Eye (tissue), 1 donor: ENCODE measurements around the gene CD200R1L.
A peak's percentile ranks its signal among the peaks of the same experiment; 100 is the strongest.

Experiments
- DNase-seq: peaks from one replicate; pipeline ENCODE4 v3.0.0-alpha.2; 2015

Gene CD200R1L

GRCh38 chr3:112817797-112818196, 28.9 kb downstream of the CD200R1L start:
- DNase-seq: no peak

DNA sequence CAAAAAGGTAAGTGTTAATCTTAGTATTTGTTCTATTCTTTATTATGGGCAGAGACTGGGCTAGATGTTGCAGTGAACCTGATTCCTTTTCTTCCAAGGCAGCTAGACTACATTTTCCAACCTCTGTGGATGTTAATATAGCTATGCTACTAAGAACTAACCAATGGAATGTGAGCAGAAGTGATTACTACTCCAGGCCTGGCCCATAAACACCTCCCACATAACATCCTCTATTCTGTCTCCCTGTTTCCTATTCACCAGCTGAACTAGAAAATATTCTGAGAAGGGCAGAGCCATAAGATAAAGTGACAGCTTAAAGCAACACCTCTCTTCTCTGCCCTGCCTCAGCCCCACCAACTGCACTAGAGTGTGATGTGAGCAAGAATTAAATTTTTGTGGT, 29.4 kb downstream of the CD200R1L start:
- DNase-seq: no peak

DNA sequence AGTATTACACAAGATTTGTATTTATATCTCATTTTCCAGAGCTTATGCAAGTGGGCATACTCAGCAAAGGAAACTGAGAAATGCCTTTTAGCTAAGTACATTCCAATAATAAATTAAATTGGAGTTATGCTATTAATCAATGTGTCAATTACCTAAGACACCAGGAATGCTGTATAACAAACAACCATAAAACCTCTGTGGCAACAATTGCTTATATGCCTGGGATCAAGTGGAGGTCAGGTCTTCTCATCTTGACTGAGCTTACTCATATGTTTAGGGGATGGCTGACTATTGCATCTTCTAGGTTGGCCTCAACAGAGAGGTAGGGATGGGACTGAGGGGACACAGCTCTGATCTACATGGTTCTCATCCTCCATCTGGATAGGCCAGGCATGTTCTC, 30.7 kb downstream of the CD200R1L start:
- DNase-seq: no peak

GRCh38 chr3:112814266-112814665, 32.4 kb downstream of the CD200R1L start:
- peak; percentile 37 for DNase-seq

DNA sequence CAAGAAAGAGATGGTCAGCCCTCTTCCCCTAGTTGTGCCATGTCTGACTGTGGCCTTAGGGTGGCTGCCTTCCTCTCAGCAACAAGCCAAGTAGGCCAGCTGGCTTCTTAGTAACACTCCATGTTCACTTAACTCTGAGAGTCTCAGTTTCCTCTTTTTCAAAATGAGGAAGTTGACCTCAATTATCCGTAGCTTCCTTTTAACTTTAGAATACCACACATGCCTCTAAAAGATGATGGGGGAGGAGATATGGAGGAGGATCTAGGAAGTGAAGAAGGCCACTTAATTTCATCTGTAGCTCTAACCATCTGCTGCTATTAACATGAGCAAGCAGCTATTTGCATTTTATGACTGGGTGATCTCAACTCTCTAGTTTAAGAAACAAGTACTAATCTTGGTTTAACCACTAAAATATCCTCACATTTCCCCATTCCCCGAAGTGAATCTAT, 32.9 kb downstream of the CD200R1L start:
- no peak for DNase-seq

DNA sequence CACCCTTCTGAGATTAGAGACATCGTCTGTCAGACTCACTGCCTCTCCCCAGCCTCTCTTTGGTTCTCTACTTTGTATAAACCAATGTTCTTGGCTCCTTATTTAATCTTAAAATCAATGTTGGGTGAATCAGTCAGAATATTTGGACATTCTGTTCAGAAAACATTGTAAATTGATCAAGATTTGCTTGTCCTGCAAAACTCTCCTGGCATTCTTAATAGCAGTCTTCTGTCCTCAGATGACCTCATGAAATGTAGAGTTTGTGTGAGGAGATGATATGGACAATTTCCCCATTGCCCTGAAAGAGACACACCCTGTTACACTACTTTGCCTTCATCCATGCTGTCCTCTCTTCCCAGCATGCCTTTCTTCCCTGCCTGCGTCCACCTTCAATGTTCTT, 33.6 kb downstream of the CD200R1L start:
- DNase-seq: no peak

DNA sequence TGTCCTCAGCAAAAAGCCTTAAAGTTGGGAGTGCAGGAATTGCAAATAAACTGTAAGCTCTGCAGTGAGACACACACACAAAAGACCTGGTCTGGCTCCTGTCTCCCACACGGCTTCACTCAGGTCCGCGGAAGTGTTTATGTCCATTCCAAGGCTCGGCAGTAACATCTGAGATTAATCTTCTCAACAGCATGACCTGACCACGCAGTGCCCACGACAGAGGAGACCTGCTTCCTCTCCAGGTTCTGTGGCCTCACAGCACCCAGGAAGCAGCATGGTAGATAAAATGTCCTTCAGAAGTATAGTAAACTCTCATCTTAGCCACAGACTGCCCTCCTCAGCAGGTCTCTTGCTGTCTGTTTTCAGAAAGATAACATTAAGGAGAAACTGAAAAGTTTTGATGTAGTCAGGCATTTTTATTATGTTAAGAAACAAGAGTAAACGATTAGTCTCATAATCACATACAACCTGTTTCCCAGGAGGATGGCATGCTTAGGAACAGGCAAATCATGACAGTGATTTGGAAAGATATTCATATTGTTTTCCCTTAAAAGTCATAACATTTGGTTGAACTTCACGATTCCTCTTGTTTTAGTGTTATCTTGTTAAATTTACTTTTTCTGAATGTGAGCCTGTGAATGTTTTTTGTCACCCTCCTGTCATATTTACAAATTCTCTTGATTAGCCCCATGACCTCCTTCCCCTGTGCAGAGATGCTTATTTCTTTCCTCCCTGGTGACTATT, 34.6 kb downstream of the CD200R1L start:
- no peak for DNase-seq

DNA sequence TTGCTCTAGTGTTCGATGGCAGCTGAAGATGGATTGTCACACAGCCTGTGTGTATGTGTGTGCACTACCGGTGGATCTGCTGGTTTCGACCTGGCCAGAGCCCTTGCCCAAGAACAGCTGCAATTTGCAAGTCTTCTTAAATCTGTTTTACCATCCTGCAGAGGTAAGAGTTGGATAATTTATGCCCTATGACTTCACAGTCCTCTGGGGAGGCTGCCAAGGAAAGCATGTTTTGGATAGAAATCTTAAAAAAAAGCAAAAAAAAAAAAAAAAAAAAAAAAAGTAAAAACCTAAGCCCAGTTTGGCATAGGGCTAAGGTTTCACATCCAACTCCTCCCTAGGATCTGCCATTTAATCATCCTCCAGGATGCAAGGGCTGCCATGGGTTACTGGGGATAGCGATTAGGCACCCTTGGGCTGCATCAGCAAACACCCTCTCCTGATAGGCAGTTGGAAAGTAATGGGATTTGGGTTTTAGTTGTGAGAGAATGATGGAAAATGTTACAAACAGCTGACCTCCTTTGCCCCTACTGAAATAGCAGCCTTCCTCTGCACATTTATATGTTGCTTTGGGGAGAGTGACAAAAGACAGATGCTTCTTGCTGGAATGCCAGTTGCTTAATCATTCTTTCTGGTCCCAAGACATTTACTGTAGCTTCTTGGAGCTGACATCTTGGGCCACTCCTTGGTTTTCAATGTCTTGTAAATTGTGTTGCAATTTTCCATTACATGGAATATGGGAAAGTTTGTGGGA, 35.4 kb downstream of the CD200R1L start:
- no peak for DNase-seq

GRCh38 chr3:112810561-112810960, 36.1 kb downstream of the CD200R1L start:
- no peak for DNase-seq

DNA sequence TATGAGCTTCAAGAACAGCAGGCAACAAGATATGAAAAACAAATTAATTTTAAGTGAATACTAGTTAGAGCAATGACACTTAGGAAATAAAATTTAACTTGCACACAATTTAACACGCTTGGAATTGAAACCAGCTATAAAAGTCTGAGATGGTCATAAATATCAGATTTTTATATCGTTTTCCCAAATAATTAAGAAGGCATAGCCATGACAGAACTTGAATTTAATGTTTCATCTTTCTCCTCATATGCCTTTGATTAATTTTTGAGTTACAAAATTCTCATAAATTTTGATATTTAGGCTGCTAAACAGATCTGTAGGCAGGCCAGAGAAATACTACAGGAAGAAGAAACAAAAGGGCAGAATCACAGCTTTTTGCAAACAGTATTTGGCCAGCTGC, 38.5 kb downstream of the CD200R1L start:
- no peak for DNase-seq

DNA sequence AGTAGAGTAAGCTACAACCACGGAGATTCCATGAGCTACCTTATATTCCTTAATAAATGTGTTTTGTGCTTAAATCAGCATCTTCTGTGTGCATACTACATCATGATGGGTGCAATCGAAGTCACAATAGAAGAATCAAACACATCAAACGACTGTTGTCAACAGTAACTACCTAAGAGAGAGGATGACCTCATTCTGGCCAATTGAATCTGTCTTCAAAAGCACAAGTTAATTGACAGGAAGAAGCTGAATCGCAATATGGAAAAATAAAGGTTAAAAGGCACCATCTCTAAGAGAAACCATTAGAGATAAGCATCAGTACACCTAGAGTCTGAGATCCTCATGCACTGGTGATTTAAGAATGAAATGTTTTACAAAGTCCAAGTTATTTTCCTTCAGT, 39.0 kb downstream of the CD200R1L start:
- DNase-seq: no peak

DNA sequence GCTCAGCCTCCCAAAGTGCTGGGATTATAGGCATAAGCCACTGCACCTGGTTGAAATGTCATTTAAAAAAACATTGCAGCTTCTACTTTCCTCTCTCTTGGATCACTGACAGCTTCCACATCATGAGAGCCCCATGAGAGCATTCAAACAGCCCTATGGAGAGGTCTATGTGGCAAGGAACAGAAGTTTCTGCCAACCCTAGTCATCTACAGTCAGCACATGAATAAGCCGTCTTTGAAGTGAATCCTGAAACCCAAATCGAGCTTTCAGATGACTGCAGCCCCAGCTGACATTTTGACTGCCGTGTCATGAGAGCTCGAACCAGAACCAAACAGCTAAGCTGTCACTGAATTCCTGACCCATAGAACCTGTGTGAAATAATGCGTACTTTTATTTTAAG, 39.8 kb downstream of the CD200R1L start:
- DNase-seq: no peak

- DNase-seq: no peak
Measured at GRCh38 chr3:112805126-112805525, 41.5 kb downstream of the CD200R1L start.

- DNase-seq: no peak
Measured at GRCh38 chr3:112804021-112804420, 42.6 kb downstream of the CD200R1L start.

DNA sequence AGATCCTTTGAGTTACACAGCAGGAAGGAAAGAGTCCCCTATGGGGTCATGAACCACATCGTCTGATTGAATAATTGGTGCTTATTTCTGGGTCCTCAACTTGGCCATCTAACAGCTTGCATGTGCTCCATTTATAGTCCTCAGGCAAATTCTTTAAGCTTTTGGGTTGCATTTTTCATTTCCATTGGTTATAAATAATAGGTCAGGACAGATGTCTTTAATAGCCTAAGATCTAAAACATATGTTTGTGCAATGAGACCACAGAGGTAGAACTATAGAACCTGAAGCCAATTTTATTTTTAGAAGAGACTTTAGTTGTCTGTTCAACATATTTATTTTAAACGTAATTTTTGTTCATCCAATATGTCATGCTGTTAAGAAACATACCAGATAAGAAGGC, 43.2 kb downstream of the CD200R1L start:
- peak; percentile 11 for DNase-seq

GRCh38 chr3:112802338-112802737, 44.3 kb downstream of the CD200R1L start:
- DNase-seq: no peak

DNA sequence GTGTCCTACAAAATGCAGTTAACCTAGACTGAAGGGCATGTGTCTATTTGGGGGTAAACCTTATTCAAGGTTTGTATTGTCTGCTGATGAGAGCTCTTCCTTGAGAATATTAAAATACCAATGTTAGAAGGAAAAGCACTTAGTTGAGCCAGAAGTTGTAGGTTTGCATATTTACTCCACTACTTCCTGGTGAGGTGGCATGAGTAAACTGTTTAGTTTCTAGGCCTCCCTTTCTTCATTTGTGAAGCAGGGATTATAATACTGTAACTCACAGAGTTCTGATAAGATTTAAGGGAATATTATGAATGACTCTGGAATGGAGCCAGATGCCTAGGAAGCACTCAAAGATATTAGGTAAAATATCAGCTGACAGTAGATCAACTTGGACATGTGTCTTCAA, 46.7 kb downstream of the CD200R1L start:
- no peak for DNase-seq

GRCh38 chr3:112794622-112795172, 52.0 kb downstream of the CD200R1L start:
- DNase-seq: no peak

- DNase-seq: no peak
Measured at GRCh38 chr3:112793326-112794081, 53.2 kb downstream of the CD200R1L start.

DNA sequence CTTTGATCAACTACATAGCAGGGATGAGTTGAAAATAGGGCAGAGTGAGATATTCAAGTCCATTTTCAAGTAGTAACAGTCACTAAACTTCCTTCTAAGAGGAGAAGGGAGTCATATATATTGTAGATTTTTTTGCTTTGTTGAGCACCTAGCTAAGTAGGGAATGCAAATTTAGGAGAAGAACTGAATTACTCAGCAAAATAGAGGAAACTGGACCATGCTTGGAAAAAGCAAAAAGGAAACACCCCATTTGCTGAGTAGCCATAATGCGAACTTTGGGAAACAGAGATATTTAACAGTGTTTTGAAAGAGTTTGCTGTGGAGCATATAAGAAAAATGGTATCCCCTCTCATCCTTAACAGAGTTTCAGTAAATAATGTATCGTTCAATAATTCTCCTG, 54.9 kb downstream of the CD200R1L start:
- no peak for DNase-seq

DNA sequence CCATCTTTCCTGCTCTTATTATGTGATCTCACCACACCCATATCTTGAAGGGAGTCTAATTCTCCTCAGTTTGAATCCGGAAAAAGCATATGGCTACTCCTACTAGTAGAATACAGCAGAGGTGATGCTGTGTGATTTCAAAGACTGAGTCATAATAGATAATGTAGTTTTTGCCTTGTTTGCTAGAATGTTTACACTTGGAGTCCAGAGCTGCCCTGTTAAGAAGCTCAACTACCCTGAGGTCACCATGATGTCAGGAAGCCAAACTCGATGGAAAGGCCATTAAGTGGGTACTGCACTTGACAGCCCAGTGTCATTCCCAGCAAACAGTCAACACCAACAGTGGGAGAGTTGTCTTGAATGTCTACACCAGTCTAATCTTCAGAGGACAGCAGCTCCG, 56.9 kb downstream of the CD200R1L start:
- no peak for DNase-seq

DNA sequence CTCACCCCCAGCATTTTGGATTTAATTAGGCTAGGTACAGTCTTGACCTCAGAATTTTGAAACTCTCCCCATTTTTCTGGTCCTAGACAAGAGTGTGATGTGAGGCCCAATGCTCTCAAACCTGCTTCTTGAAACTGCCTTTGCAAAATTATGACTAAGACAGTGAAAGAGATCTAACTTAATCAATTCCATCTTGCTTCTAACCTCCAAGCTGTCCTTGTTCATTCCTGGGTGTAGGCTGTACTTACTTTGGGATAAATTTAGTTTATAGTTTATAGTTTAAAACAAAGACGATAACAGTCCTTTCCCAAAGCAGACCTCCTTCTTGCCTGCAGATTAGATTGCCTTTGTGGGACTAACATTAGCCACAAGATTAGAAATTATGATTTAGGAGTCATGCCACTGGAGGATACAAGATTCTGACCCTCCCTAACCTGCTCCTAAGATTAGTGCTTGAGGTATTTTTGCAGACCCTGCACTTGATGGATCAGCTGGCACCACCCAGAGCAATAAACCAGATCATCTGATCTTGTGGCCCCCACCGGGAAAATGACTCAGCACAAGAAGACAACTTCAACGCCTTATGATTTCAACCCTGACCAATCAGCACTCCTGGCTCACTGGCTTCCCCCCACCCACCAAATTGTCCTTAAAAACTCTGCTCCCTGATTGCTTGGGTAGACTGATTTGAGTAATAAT, 59.6 kb downstream of the CD200R1L start:
- no peak for DNase-seq
